ENCODE data around the gene SPSB3. TPM values are rescaled to one million over a fixed set of nuclear protein-coding genes. Genes with fewer than 3 reads are reported as not detected.

The SPSB3 gene
- total RNA-seq, 4 donors from 2014 or later: 86.2 to 161 (median 88.3) TPM

DNA sequence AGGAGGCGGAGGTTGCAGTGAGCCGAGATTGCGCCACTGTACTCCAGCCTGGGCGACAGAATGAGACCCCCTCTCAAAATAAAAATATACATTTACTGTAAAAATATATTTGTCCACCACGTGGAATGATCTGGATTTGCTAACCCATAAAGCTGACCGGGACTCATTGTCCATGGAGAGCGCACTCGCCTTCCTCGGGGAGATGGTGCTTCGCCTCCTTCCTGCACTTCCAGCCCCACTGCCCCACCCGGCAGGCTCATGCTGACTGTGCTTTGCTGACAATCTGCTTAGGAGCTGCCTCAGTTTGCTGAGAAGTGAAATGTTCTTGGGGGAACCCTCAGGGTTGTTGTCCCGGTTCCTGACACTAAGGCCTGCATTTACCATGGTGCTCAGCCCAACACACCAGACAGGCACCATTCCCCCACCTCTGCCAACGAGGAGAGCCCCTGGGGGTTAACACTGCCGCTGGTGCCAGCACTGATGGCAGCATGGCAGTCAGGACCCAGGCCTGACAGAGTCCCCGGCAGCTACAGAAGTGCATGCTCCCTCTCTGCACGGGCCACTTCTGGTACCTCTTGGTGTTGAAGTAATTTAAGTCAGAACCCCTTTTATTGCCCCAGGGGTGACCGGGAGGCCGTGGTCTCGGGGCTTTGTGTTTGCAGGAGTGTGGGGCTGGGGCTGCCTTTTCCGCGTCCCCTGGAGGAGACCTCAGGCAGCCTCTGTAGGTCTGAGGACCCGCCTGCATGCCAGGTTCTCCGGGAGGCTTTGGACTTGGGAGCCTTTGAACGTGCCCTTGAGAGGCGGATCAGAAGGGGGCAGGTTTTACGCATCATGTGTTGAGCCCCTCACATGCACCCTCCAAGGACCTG is 2.8 kb upstream of the SPSB3 start:
- Histone ChIP-seq H3K4me1 (peaks cover 27 to 30% of the 10 kb centered on the region in 2 donors), H3K36me3 (peaks cover 0 to 45% of the 10 kb centered on the region in 2 donors), H3K27ac (no peak overlapping the region), H3K4me3 (no peak overlapping the region), H3K9me3 (no peaks in the 10 kb centered on the region), H3K27me3 (no peaks in the 10 kb centered on the region)
- no peak for TF ChIP-seq POLR2A (IDR thresholded peaks at IDR 0.05)
- TF ChIP-seq, protein P1, sequence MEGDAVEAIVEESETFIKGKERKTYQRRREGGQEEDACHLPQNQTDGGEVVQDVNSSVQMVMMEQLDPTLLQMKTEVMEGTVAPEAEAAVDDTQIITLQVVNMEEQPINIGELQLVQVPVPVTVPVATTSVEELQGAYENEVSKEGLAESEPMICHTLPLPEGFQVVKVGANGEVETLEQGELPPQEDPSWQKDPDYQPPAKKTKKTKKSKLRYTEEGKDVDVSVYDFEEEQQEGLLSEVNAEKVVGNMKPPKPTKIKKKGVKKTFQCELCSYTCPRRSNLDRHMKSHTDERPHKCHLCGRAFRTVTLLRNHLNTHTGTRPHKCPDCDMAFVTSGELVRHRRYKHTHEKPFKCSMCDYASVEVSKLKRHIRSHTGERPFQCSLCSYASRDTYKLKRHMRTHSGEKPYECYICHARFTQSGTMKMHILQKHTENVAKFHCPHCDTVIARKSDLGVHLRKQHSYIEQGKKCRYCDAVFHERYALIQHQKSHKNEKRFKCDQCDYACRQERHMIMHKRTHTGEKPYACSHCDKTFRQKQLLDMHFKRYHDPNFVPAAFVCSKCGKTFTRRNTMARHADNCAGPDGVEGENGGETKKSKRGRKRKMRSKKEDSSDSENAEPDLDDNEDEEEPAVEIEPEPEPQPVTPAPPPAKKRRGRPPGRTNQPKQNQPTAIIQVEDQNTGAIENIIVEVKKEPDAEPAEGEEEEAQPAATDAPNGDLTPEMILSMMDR (IDR thresholded peaks at IDR 0.05 in 4 of 5, conservative IDR thresholded peaks at IDR 0.05 in 1 of 5): no peak
- intact Hi-C loops (cut with DNase I; ENCODE audit: low total_unique reads) (loop anchor here (5.0 kb wide), 3 partner anchors 78 to 173 kb away; partner anchors contain the start of genes CRAMP1, IFT140 and MAPK8IP3), in situ Hi-C loops (cut with MboI; ENCODE audit: low sequenced_read_pairs in 4 of 4) (no loop called here)
- peak in 1 of 2 donors; percentile 11 for DNase-seq
- no peak for ATAC-seq

DNA sequence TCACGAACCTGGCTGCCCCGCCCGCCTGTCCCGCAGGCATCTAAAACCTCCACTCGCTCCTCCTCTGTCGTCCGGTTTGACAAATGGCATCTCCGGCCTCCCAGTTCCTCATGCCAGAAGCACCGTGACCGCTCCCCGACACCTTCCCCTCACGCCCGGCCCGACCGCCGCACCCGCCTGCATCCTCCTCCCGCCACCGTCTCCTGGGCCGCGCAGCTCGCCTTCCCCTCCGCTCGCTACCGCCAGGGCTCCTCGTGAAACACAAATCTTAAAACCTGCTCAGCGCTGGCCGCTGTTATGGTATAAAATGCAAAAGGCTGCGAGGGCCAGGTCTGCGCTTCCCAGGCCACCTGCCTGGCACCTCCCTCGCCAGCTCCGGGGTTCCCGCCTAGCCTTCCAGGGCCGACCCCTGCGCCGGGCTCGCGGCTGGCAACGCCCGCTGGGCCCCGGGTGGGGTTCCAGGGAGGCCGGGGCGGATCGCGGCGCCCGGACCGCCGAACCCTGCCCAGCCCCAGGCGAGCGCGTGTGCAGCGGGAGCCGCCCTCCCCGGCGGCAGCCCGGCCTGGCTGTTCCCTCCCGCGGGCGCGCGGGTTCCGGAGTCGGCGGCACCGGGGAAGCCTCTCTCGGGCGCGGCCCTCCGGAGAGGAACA is 488 bp downstream of the SPSB3 start:
- DNase-seq: no peak
- Histone ChIP-seq H3K9me3 (no peaks in the 10 kb centered on the region), H3K27me3 (no peaks in the 10 kb centered on the region), H3K27ac (peak overlapping the region; percentile 77 to 92 (median 84)), H3K4me3 (peak overlapping the region; percentile 61 to 93 (median 78)), H3K36me3 (peaks cover 0 to 38% of the 10 kb centered on the region in 2 donors), H3K4me1 (peaks cover 30 to 38% of the 10 kb centered on the region in 2 donors)
- in situ Hi-C loops (cut with MboI; ENCODE audit: low sequenced_read_pairs in 4 of 4): no loop called here
- intact Hi-C loops (cut with DNase I; ENCODE audit: low total_unique reads): loop anchor here (1.0 to 5.0 kb wide), 6 partner anchors 9 to 362 kb away; partner anchors contain the start of genes CRAMP1, FAHD1, HAGH and IFT140
- TF ChIP-seq, protein P1 (IDR thresholded peaks at IDR 0.05 in 4 of 5, conservative IDR thresholded peaks at IDR 0.05 in 1 of 5): peak in 1 of 5 experiments; percentile 12
- no peak for TF ChIP-seq POLR2A (IDR thresholded peaks at IDR 0.05)
- peak; percentile 24 for ATAC-seq

DNA sequence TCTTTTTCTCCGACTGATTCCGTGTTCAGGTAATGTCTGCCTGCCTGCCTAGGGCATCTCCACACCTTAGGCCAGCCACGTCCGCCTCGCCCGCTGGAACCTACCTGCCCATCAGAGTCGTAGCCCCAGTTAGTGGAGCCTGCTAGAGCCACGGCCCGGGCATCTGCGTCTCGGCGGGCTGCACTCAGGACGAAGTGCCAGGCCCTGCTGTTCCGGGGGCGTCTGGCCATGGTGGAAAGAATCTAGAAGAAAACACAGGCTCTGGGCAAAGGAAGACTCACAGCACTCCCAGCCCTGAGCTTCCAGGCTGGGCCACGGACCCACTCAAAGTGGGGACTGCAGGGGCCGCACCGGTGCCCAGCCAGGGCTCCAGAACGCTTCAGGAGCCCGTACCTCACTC is 1.1 kb downstream of the SPSB3 start:
- peak overlapping the region; percentile 61 to 93 (median 78) for H3K4me3 ChIP-seq
- TF ChIP-seq POLR2A (IDR thresholded peaks at IDR 0.05): no peak
- TF ChIP-seq, protein P1 (IDR thresholded peaks at IDR 0.05 in 4 of 5, conservative IDR thresholded peaks at IDR 0.05 in 1 of 5): no peak
- H3K4me1 ChIP-seq: peaks cover 30 to 38% of the 10 kb centered on the region in 2 donors
- H3K27ac ChIP-seq: peak overlapping the region; percentile 77 to 92 (median 84)
- intact Hi-C loops (cut with DNase I; ENCODE audit: low total_unique reads) (loop anchor here (5.0 kb wide), 3 partner anchors 74 to 169 kb away; partner anchors contain the start of genes CRAMP1, IFT140 and MAPK8IP3), in situ Hi-C loops (cut with MboI; ENCODE audit: low sequenced_read_pairs in 4 of 4) (no loop called here)
- no peaks in the 10 kb centered on the region for H3K27me3 ChIP-seq
- H3K36me3 ChIP-seq: peaks cover 0 to 37% of the 10 kb centered on the region in 2 donors
- ATAC-seq (no peak), DNase-seq (no peak)
- no peaks in the 10 kb centered on the region for H3K9me3 ChIP-seq

DNA sequence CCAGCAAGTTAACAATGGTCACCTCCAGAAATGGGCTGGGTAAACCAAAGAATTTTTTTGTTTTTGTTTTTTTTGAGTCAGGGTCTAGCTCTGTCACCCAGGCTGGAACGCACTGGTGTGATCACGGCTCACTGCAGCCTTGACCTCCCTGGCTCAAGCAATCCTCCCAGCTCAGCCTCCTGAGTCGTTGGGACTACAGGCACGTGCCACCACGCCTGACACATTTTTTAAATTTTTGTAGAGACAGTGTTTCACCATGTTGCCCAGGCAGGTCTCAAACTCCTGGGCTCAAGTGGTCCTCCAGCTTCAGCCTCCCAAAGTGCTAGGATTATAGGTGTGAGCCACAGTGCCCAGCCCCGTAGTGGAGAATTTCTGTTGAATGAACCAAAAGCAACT is 1.7 kb downstream of the SPSB3 start:
- intact Hi-C loops (cut with DNase I; ENCODE audit: low total_unique reads): loop anchor here (5.0 kb wide), 3 partner anchors 73 to 168 kb away; partner anchors contain the start of genes CRAMP1, IFT140 and MAPK8IP3
- no peak for DNase-seq

More for the DNA sequence above, 1.7 kb downstream of the SPSB3 start:
- Histone ChIP-seq H3K27ac (peak overlapping the region in 3 of 4 donors; percentile 7 to 92 (median 90)), H3K27me3 (no peaks in the 10 kb centered on the region), H3K36me3 (peaks cover 0 to 35% of the 10 kb centered on the region in 2 donors), H3K4me3 (peak overlapping the region in 3 of 4 donors; percentile 61 to 93 (median 74)), H3K4me1 (peaks cover 30 to 38% of the 10 kb centered on the region in 2 donors), H3K9me3 (no peaks in the 10 kb centered on the region)
- ATAC-seq: no peak
- TF ChIP-seq, protein P1 (IDR thresholded peaks at IDR 0.05 in 4 of 5, conservative IDR thresholded peaks at IDR 0.05 in 1 of 5): no peak
- no peak for TF ChIP-seq POLR2A (IDR thresholded peaks at IDR 0.05)
- in situ Hi-C loops (cut with MboI; ENCODE audit: low sequenced_read_pairs in 4 of 4): no loop called here

All from gastrocnemius medialis (tissue), 4 donors.